NCI-H82 treated with DMSO at 0.1 percent for 48 hours (cell line): ENCODE measurements around the gene SNAPIN.

Source experiments
- DNase-seq: peaks from one replicate; lab custom pipeline; 2025; ENCODE audit not compliant: unreplicated experiment; lab: John Stamatoyannopoulos, UW

SNAPIN gene

DNA sequence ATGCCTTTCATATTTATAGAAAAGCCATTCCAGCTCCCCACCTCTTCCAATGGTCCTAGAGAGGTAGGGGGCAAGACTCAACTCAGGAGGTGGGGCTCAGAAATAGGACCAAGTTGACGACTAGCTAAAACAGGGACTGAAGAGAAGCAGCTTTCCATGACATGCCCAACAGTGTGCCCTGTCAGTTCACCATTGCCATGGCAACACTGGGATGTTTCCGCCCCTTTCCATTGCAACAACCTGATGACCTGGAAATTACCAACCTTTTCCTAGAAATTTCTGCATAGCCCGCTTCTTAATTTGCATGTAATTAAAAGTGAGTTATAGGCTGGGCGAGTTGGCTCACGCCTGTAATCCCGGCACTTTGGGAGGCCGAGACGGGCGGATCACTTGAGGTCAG lies 47.0 kb downstream of the SNAPIN start:
- no peak for DNase-seq

DNA sequence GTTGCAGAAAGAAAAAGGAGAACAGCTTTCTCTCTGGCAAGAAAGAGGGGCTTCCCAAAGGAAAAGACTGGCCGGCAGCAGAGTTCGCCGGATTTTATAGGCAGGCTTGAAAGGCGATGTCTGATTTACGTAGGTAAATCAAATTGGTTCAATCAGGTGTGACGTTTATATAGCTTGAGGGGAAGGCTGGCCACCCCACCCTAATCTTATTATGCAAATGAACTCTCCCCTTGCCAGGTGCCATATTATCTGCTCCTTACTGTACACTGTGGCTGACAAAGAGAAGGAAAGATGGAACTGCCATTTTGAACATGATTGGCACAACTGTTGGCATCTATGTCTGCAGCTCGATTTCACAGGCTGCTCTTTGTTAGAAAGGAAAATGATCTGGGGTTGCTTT lies 52.5 kb downstream of the SNAPIN start:
- DNase-seq: peak; percentile 68
